ENCODE measurements around the gene NRIP3. TPM values are rescaled to one million over a fixed set of nuclear protein-coding genes. Genes with fewer than 3 reads are reported as not detected.

NRIP3 gene
- total RNA-seq, 1 donor from 2014 or later, result 1.4 TPM

DNA sequence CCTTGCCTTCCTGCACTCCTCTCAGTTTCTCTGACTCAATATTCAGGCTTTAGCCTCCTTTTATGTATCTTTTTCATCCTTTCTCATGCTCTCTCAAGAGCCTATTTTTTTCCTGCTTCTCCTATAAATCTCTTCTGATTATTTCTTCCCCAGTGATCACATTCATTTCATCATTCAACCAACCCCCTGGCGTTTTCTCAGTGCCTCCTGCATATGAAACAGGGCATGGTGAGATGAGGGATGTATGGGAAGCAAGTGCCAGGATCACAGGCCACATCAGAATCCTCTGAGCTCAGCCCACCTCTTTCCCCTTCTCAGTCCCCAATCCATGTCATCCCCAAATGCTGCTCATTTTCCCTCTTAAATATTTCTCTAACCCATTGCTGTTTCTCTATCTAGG, 38.7 kb upstream of the NRIP3 start:
- Mint-ChIP-seq H3K9me3 (ENCODE audit: unreplicated experiment) (no peaks in the 10 kb centered on the region), H3K36me3 (ENCODE audit: low read depth, unreplicated experiment) (no peaks in the 10 kb centered on the region), H3K4me3 (ENCODE audit: unreplicated experiment) (no peak overlapping the region), H3K4me1 (ENCODE audit: unreplicated experiment) (peaks cover 4% of the 10 kb centered on the region), H3K27ac (ENCODE audit: unreplicated experiment) (no peak overlapping the region), H3K27me3 (ENCODE audit: unreplicated experiment) (peaks cover 5% of the 10 kb centered on the region)
- no peak for DNase-seq (ENCODE audit: low spot score)
- TF ChIP-seq, protein P1, sequence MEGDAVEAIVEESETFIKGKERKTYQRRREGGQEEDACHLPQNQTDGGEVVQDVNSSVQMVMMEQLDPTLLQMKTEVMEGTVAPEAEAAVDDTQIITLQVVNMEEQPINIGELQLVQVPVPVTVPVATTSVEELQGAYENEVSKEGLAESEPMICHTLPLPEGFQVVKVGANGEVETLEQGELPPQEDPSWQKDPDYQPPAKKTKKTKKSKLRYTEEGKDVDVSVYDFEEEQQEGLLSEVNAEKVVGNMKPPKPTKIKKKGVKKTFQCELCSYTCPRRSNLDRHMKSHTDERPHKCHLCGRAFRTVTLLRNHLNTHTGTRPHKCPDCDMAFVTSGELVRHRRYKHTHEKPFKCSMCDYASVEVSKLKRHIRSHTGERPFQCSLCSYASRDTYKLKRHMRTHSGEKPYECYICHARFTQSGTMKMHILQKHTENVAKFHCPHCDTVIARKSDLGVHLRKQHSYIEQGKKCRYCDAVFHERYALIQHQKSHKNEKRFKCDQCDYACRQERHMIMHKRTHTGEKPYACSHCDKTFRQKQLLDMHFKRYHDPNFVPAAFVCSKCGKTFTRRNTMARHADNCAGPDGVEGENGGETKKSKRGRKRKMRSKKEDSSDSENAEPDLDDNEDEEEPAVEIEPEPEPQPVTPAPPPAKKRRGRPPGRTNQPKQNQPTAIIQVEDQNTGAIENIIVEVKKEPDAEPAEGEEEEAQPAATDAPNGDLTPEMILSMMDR (IDR thresholded peaks at IDR 0.05; ENCODE audit: unreplicated experiment), result no peak

DNA sequence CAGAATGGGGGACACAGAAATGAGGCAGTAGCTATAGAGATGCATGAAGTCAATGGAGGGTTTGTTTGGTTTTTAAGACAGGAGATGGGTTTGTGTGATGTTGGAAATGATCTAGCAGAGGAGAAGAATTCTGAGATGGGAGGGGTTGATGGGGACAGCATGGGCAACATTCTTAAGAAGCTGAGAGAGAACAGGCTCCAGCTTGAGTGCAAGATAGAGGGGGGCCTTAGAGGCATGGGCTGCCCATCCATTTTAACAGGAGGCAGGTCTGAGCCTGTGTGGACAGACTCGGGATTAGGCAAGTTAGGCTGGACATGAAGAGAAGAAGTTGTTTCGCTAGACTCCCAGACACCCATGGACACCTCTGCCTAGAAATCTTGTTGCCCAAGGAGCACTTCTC, 37.9 kb upstream of the NRIP3 start:
- Mint-ChIP-seq H3K36me3 (ENCODE audit: low read depth, unreplicated experiment) (no peaks in the 10 kb centered on the region), H3K4me1 (ENCODE audit: unreplicated experiment) (peaks cover 4% of the 10 kb centered on the region), H3K27ac (ENCODE audit: unreplicated experiment) (no peak overlapping the region), H3K27me3 (ENCODE audit: unreplicated experiment) (peaks cover 5% of the 10 kb centered on the region), H3K4me3 (ENCODE audit: unreplicated experiment) (no peak overlapping the region), H3K9me3 (ENCODE audit: unreplicated experiment) (no peaks in the 10 kb centered on the region)
- DNase-seq (ENCODE audit: low spot score), result no peak
- TF ChIP-seq, protein P1 (IDR thresholded peaks at IDR 0.05; ENCODE audit: unreplicated experiment), result no peak

DNA sequence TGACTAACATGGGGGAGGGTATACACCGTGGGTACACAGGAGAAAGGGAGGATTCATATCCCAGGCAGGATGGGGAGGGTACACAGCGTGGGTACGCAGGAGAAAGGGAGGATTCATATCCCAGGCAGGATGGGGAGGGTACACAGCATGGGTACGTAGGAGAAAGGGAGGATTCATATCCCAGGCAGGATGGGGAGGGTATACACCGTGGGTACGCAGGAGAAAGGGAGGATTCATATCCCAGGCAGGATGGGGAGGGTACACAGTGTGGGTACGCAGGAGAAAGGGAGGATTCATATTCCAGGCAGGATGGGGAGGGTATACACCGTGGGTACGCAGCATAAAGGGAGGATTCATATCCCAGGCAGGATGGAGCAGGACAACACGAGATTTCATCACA, 36.6 kb upstream of the NRIP3 start:
- no peak overlapping the region for H3K27ac Mint-ChIP-seq (ENCODE audit: unreplicated experiment)
- H3K4me1 Mint-ChIP-seq (ENCODE audit: unreplicated experiment), result peaks cover 4% of the 10 kb centered on the region
- no peaks in the 10 kb centered on the region for H3K9me3 Mint-ChIP-seq (ENCODE audit: unreplicated experiment)
- H3K4me3 Mint-ChIP-seq (ENCODE audit: unreplicated experiment), result no peak overlapping the region
- no peak for DNase-seq (ENCODE audit: low spot score)
- no peaks in the 10 kb centered on the region for H3K36me3 Mint-ChIP-seq (ENCODE audit: low read depth, unreplicated experiment)
- H3K27me3 Mint-ChIP-seq (ENCODE audit: unreplicated experiment), result peaks cover 3% of the 10 kb centered on the region
- TF ChIP-seq, protein P1 (IDR thresholded peaks at IDR 0.05; ENCODE audit: unreplicated experiment), result no peak

DNA sequence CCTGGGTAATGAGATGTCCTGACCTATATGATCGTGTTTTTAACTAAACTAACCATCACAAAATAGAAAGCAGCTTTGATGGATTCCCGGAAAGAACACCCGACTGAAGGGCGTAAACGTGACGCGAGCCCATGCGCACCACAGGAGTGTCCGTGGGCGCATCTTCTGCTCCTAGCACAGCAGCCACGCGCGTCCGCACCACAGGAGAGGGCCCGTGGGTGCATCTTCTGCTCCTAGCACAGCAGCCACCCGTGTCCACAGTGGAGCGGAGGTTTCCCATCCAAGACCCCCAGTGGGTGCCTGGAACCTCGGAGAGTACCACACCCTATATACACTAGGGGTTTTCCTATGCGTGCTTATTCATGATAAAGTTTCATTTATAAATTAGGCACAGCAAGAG, 36.1 kb upstream of the NRIP3 start:
- Mint-ChIP-seq H3K4me3 (ENCODE audit: unreplicated experiment) (no peak overlapping the region), H3K27me3 (ENCODE audit: unreplicated experiment) (peaks cover 2% of the 10 kb centered on the region), H3K27ac (ENCODE audit: unreplicated experiment) (no peak overlapping the region), H3K9me3 (ENCODE audit: unreplicated experiment) (no peaks in the 10 kb centered on the region), H3K36me3 (ENCODE audit: low read depth, unreplicated experiment) (no peaks in the 10 kb centered on the region), H3K4me1 (ENCODE audit: unreplicated experiment) (peaks cover 4% of the 10 kb centered on the region)
- no peak for DNase-seq (ENCODE audit: low spot score)
- TF ChIP-seq, protein P1 (IDR thresholded peaks at IDR 0.05; ENCODE audit: unreplicated experiment), result no peak

DNA sequence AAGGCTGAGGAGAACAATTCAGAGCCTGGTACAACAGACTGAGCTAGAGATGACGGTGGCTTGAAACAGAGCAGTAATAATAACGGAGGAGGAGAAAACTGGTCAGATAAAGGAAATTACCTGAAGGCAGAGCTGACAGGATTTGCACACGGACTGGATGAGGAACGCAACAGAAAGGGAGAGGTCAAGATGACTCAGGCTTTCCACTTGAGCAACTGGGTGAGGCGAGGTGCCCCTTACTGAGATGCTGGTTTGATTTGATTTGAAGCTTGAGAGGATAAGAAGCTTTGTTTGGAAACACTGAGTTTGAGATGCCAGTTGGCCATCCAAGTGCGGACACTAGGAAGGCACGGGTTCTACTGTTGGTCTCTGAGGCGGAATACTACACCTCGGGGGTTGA, 35.4 kb upstream of the NRIP3 start:
- peaks cover 4% of the 10 kb centered on the region for H3K4me1 Mint-ChIP-seq (ENCODE audit: unreplicated experiment)
- no peaks in the 10 kb centered on the region for H3K9me3 Mint-ChIP-seq (ENCODE audit: unreplicated experiment)
- no peaks in the 10 kb centered on the region for H3K27me3 Mint-ChIP-seq (ENCODE audit: unreplicated experiment)
- H3K4me3 Mint-ChIP-seq (ENCODE audit: unreplicated experiment), result no peak overlapping the region
- no peaks in the 10 kb centered on the region for H3K36me3 Mint-ChIP-seq (ENCODE audit: low read depth, unreplicated experiment)
- H3K27ac Mint-ChIP-seq (ENCODE audit: unreplicated experiment), result no peak overlapping the region
- DNase-seq (ENCODE audit: low spot score), result no peak
- TF ChIP-seq, protein P1 (IDR thresholded peaks at IDR 0.05; ENCODE audit: unreplicated experiment), result no peak
